Ectodermal cell (in vitro differentiated cells): ENCODE data around the gene ASB7.

Experiments used
- H3K27ac ChIP-seq: 2 replicates; pipeline ENCODE4 v1.7.0; 2013; ENCODE audit warnings: mild to moderate bottlenecking, low read depth, low read length; ENCODE audit not compliant: insufficient read depth, poor library complexity, severe bottlenecking
- H3K27me3 ChIP-seq: 2 replicates; pipeline ENCODE4 v1.7.0; 2013; ENCODE audit warnings: mild to moderate bottlenecking, low read length; ENCODE audit not compliant: insufficient read depth, control insufficient read depth, poor library complexity, severe bottlenecking
- H3K36me3 ChIP-seq: one replicate; pipeline ENCODE4 v1.7.0; 2013; ENCODE audit warnings: low read length; ENCODE audit not compliant: control insufficient read depth, insufficient read depth
- H3K4me1 ChIP-seq: one replicate; pipeline ENCODE4 v1.7.0; 2013; ENCODE audit warnings: low read length; ENCODE audit not compliant: control insufficient read depth, insufficient read depth
- H3K4me3 ChIP-seq: 2 replicates; pipeline ENCODE4 v1.7.0; 2013; ENCODE audit warnings: low read depth, low read length, control low read depth; ENCODE audit not compliant: insufficient read depth
- H3K9me3 ChIP-seq: 2 replicates; pipeline ENCODE4 v1.7.0; 2013; ENCODE audit warnings: mild to moderate bottlenecking, low read length, moderate library complexity; ENCODE audit not compliant: control insufficient read depth
- WGBS, 2 experiments: methylation state at CpG; one replicate each; pipeline ENCODE4 v1.1.7; 2013; ENCODE audit warnings: missing lambda C conversion rate in 2 of 2; 5-methylcytosine and 5-hydroxymethylcytosine counted together

ASB7 gene

DNA sequence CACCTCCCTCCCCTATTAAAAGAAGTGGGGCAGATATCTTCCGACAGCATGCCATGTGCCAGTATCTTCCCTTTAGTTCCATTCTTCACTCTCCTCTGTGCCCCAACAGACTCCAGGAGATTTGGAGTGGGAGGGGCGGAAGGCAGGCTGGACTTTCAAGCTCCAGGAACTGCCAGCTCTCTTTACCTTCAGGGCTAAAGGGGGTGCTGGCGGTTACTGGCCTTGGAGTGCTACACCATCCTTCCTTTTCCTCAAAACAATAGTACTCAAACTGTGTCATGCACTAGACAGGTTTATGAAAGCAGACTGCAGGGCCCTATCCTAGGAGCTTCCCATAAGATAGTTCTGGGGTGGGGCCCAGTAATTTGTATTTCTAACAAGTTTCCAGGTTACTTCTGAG, 6.4 kb upstream of the ASB7 start:
- H3K27ac ChIP-seq, result no peak overlapping the region

GRCh38 chr15:100596792-100597191, 5.6 kb upstream of the ASB7 start:
- Histone ChIP-seq H3K9me3 (no peaks in the 10 kb centered on the region), H3K4me3 (no peak overlapping the region), H3K27me3 (no peaks in the 10 kb centered on the region), H3K4me1 (peaks cover 3% of the 10 kb centered on the region), H3K27ac (no peak overlapping the region), H3K36me3 (no peaks in the 10 kb centered on the region)
- WGBS, 2 experiments, result 91 to 96% methylated on average over 7 of the region's 7 CpGs

More for the DNA sequence above, 6.4 kb upstream of the ASB7 start:
- Histone ChIP-seq H3K36me3 (no peaks in the 10 kb centered on the region), H3K4me1 (peaks cover 3% of the 10 kb centered on the region), H3K9me3 (no peaks in the 10 kb centered on the region), H3K4me3 (no peak overlapping the region), H3K27me3 (no peaks in the 10 kb centered on the region)
- 92 to 94% methylated on average over 3 of the region's 3 CpGs for WGBS, 2 experiments

DNA sequence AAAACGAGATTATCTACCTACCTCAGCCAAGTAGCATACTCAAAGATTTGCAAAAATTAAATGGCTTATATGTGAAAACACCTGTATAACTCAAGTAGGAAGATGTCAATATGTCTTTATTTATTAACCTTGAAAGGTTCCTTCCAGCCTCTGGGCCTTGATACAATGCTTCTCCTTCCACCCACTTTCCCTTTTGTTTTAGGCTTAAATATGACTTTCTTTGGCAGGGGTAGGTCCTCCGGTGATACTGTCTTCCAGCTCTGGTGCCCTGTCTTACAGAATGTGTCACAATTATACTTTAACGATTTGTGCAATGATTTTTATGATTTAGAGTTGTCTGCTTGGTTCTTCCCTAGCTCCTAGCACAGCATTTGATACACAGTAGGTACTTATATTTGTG, 4.5 kb upstream of the ASB7 start:
- 94 to 98% methylated on average over 2 to 3 of the region's 3 CpGs for WGBS, 2 experiments
- Histone ChIP-seq H3K9me3 (no peaks in the 10 kb centered on the region), H3K4me1 (peaks cover 3% of the 10 kb centered on the region), H3K27me3 (no peaks in the 10 kb centered on the region), H3K36me3 (no peaks in the 10 kb centered on the region), H3K27ac (no peak overlapping the region), H3K4me3 (no peak overlapping the region)

- WGBS, 2 experiments, result 94 to 97% methylated on average over 1 of the region's 1 CpG
- Histone ChIP-seq H3K4me3 (no peak overlapping the region), H3K9me3 (no peaks in the 10 kb centered on the region), H3K36me3 (no peaks in the 10 kb centered on the region), H3K27me3 (no peaks in the 10 kb centered on the region), H3K4me1 (peaks cover 9% of the 10 kb centered on the region), H3K27ac (no peak overlapping the region)
These were observed 3.7 kb upstream of the ASB7 start for GRCh38 chr15:100598655-100599054.

DNA sequence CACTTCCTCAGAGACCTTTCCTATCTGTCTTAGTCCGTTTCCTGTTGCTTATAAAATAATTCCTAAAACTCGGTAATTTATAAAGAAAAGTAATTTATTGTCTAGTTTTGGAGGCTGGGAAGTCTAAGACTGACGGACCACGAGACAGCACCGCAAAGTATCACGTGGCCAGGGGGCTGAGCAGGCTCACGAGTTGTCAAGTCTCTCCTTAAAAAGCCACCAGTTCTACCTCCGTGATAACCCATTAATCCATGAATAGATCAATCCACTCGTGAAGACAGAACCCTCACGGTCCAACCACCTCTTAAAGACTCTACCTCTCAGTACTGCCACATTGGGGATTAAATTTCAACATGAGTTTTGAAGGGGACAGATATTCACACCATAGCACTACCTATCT, 1.2 kb upstream of the ASB7 start:
- H3K4me1 ChIP-seq, result peaks cover 11% of the 10 kb centered on the region
- no peak overlapping the region for H3K27ac ChIP-seq
- no peaks in the 10 kb centered on the region for H3K9me3 ChIP-seq
- no peaks in the 10 kb centered on the region for H3K27me3 ChIP-seq
- H3K4me3 ChIP-seq, result peak overlapping the region; percentile 66
- H3K36me3 ChIP-seq, result no peaks in the 10 kb centered on the region
- 0 to 3% methylated on average over 8 to 10 of the region's 10 CpGs for WGBS, 2 experiments

DNA sequence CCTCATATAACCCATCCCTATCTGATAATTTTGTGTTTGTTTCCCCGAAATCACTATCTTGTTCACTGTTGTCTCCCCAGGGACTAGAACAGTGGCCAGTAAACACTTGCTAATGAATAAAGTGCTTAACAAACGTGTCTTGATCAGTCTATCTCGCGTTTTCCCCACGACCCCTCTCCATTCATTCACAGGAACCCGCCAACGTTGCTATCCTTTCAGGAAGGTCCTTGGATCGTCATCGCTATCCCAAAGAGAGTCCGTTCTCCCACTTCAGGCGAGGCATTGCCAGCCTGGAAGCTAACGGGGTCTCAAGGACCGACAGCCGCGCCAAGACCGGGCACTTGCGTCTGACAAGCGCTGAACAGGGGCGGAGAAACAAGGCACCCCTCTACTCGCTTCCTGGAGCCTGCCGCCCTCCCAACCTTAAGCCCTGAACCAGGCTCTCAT, 749 bp upstream of the ASB7 start:
- Histone ChIP-seq H3K27ac (no peak overlapping the region), H3K36me3 (no peaks in the 10 kb centered on the region), H3K9me3 (no peaks in the 10 kb centered on the region), H3K27me3 (no peaks in the 10 kb centered on the region), H3K4me1 (peaks cover 11% of the 10 kb centered on the region), H3K4me3 (peak overlapping the region; percentile 66)
- 0% methylated on average over 21 of the region's 21 CpGs for WGBS, 2 experiments

DNA sequence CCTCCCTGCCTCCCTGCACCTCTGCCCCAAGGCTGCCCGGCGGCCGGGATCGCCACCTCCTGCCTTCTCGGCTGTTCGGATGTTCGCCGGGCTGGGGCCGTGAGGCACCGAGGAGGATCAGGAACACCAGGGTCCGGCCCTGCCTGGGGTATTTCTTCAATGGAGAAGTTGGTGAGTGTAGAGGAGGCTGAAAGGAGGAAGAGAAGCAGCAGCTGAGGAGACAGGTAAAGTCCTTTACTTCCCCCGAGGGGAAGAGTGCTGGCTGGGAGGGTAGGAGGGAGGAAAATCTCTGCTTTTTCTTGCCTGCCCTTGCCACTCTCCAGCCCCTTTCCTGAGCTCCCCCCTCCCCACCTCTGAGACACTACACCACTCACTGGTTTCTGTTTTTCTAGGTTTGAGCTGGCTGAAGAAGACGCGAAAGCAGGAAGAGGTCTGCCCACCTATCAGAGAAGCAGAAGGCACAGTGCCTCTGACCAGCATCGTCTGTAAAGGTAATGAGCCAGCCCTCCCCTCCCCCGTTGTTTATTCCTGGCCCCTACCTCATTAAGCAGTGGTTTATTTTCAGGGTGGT, 519 bp downstream of the ASB7 start:
- H3K4me3 ChIP-seq, result peak overlapping the region; percentile 66
- peaks cover 11% of the 10 kb centered on the region for H3K4me1 ChIP-seq
- H3K9me3 ChIP-seq, result no peaks in the 10 kb centered on the region
- no peak overlapping the region for H3K27ac ChIP-seq
- no peaks in the 10 kb centered on the region for H3K36me3 ChIP-seq
- 1% methylated on average over 16 of the region's 16 CpGs for WGBS, 2 experiments
- H3K27me3 ChIP-seq, result no peaks in the 10 kb centered on the region

- Histone ChIP-seq H3K36me3 (peaks cover 15% of the 10 kb centered on the region), H3K4me1 (no peaks in the 10 kb centered on the region), H3K4me3 (no peak overlapping the region), H3K9me3 (no peaks in the 10 kb centered on the region), H3K27ac (no peak overlapping the region), H3K27me3 (no peaks in the 10 kb centered on the region)
- WGBS, 2 experiments, result 93 to 96% methylated on average over 2 of the region's 2 CpGs
These were observed 10.2 kb downstream of the ASB7 start for GRCh38 chr15:100612539-100612938.

DNA sequence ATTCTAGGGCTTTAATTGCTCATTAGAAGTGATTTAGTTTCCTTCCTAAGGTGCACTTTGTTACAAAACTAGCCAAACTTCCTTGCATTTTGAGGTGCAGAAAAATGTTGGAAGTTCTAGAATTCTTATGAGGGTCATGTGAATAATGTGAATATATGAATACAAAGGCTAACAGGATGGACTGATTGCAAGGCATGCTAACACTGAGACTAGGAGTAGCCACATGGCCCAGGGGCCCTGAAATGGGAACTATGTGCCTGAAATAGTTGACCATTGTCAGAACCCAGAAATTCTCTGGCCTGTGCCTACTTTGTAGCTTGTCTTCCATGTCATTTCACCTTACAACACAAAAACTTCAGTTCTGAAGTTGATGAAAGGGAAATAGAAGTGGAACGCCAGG, 10.8 kb downstream of the ASB7 start:
- H3K9me3 ChIP-seq, result no peaks in the 10 kb centered on the region
- WGBS, 2 experiments, result 85 to 93% methylated on average over 1 of the region's 1 CpG
- no peak overlapping the region for H3K4me3 ChIP-seq
- no peak overlapping the region for H3K27ac ChIP-seq
- H3K4me1 ChIP-seq, result no peaks in the 10 kb centered on the region
- no peaks in the 10 kb centered on the region for H3K27me3 ChIP-seq
- H3K36me3 ChIP-seq, result peaks cover 15% of the 10 kb centered on the region

DNA sequence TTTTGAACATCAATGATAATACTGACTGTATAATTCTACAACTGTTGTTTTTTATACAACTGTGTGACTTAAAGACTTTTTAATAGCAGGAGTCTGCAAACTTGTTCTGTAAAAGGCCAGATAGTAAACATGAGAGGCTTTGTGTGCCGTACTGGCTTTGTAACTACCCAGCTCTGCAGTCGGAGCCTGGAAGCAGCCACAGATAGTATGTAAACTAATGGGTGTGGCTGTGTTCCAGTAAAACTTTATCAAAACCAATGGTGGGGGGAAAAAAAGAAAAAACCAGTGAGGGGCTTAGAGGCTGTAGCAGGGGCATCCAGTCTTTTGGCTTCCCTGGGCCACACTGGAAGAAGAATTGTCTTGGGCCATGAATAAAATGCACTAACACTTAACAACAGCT, 11.9 kb downstream of the ASB7 start:
- no peak overlapping the region for H3K4me3 ChIP-seq
- H3K4me1 ChIP-seq, result no peaks in the 10 kb centered on the region
- 92 to 94% methylated on average over 2 of the region's 2 CpGs for WGBS, 2 experiments
- no peaks in the 10 kb centered on the region for H3K9me3 ChIP-seq
- H3K27ac ChIP-seq, result no peak overlapping the region
- no peaks in the 10 kb centered on the region for H3K27me3 ChIP-seq
- peaks cover 15% of the 10 kb centered on the region for H3K36me3 ChIP-seq

DNA sequence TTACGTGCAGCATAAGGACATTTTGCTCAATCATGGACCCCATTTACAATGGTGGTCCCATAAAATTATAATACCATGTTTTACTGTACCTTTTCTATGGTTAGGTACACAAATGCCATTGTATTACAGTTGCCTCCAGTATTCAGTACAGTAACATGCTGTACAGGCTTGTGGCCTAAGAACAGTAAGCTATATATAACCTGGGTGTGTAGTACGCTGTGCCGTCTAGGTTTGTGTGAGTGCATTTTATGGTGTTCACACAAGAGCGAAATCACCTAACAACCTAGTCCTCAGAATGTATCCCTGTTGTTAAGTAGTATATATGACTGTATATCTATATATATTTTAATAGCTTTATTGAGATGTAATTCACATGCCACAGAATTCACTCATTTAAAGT, 12.5 kb downstream of the ASB7 start:
- WGBS, 2 experiments, result 98% methylated on average over 3 of the region's 4 CpGs; no CpG with 5 or more reads in 1 of the 2 experiments
- Histone ChIP-seq H3K36me3 (peaks cover 15% of the 10 kb centered on the region), H3K4me1 (no peaks in the 10 kb centered on the region), H3K9me3 (no peaks in the 10 kb centered on the region), H3K27ac (no peak overlapping the region), H3K4me3 (no peak overlapping the region), H3K27me3 (no peaks in the 10 kb centered on the region)
